WERI-Rb-1 (cell line): ENCODE measurements around the gene STK32C.

Experiments
- DNase-seq: peaks from one replicate; pipeline ENCODE4 v3.0.0-alpha.2; 2020
- H3K27ac ChIP-seq: fragments of 250-450 bp; sonication (Bioruptor Pico); 2 replicates; pipeline ENCODE4 v1.5.1; 2020; ENCODE audit warnings: mild to moderate bottlenecking, moderate library complexity
- H3K27me3 ChIP-seq: fragments of 250-450 bp; sonication (Bioruptor Pico); 2 replicates; pipeline ENCODE4 v1.5.1; 2021; ENCODE audit warnings: mild to moderate bottlenecking, low read depth, moderate library complexity; ENCODE audit not compliant: insufficient read depth, severe bottlenecking
- H3K36me3 ChIP-seq: fragments of 250-450 bp; sonication (Bioruptor Pico); 2 replicates; pipeline ENCODE4 v1.5.1; 2020; ENCODE audit warnings: mild to moderate bottlenecking, moderate library complexity
- H3K4me3 ChIP-seq: 2 replicates; pipeline ENCODE4 v1.5.1; 2011; ENCODE audit warnings: low read depth, mild to moderate bottlenecking, control low read depth, low read length
- H3K9me3 ChIP-seq: fragments of 250-450 bp; sonication (Bioruptor Pico); 2 replicates; pipeline ENCODE4 v1.5.1; 2021; ENCODE audit warnings: mild to moderate bottlenecking, moderate library complexity; ENCODE audit not compliant: severe bottlenecking
- TF ChIP-seq, protein P1 (sequence below): IDR thresholded peaks from 2 replicates; pipeline ENCODE4 v1.5.1; 2011; ENCODE audit warnings: low read depth, mild to moderate bottlenecking, control low read depth, inconsistent platforms, low read length

Gene STK32C

GRCh38 chr10:132266594-132267161 is 41.1 kb downstream of the STK32C start:
- no peak overlapping the region for H3K27ac ChIP-seq
- H3K36me3 ChIP-seq: no peaks in the 10 kb centered on the region
- no peak overlapping the region for H3K4me3 ChIP-seq
- H3K9me3 ChIP-seq: no peaks in the 10 kb centered on the region
- TF ChIP-seq, protein P1, sequence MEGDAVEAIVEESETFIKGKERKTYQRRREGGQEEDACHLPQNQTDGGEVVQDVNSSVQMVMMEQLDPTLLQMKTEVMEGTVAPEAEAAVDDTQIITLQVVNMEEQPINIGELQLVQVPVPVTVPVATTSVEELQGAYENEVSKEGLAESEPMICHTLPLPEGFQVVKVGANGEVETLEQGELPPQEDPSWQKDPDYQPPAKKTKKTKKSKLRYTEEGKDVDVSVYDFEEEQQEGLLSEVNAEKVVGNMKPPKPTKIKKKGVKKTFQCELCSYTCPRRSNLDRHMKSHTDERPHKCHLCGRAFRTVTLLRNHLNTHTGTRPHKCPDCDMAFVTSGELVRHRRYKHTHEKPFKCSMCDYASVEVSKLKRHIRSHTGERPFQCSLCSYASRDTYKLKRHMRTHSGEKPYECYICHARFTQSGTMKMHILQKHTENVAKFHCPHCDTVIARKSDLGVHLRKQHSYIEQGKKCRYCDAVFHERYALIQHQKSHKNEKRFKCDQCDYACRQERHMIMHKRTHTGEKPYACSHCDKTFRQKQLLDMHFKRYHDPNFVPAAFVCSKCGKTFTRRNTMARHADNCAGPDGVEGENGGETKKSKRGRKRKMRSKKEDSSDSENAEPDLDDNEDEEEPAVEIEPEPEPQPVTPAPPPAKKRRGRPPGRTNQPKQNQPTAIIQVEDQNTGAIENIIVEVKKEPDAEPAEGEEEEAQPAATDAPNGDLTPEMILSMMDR: no peak
- no peak for DNase-seq
- H3K27me3 ChIP-seq: no peaks in the 10 kb centered on the region

DNA sequence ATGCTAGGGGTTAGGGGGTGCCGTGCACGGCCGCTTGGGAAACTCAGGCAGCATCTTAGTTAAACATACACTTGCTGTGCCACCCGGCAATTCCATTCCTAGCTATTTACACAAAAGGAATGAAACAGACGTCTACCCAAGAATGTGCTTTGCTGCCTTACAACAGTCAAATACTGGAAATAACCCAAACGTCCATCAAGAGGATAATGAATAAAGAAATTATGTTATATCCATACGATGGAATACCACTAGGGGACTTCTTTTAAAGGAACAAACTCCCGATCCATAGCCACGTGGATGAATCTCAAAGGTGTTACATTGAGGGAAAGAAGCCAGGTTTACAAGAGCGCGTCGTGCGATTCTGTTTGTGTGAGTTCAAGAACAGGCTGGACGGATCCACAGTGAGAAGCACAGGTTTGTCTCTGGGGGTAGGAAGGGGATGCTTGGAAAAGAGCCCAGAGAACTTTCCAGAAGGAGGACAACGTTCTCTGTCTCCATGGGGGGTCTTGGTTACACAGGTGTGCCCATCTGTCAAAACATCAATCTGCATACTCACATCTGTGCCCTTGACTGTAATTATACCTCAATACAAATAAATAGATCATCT is 41.8 kb downstream of the STK32C start:
- DNase-seq: no peak
- no peaks in the 10 kb centered on the region for H3K36me3 ChIP-seq
- no peaks in the 10 kb centered on the region for H3K9me3 ChIP-seq
- H3K27ac ChIP-seq: no peak overlapping the region
- H3K27me3 ChIP-seq: no peaks in the 10 kb centered on the region
- TF ChIP-seq, protein P1: no peak
- H3K4me3 ChIP-seq: no peak overlapping the region

- no peak overlapping the region for H3K4me3 ChIP-seq
- H3K36me3 ChIP-seq: no peaks in the 10 kb centered on the region
- no peak overlapping the region for H3K27ac ChIP-seq
- no peaks in the 10 kb centered on the region for H3K27me3 ChIP-seq
- no peak for DNase-seq
- TF ChIP-seq, protein P1: no peak
- H3K9me3 ChIP-seq: no peaks in the 10 kb centered on the region
These were observed 42.5 kb downstream of the STK32C start for GRCh38 chr10:132264966-132265889.

GRCh38 chr10:132264306-132264950 is 43.3 kb downstream of the STK32C start:
- Histone ChIP-seq H3K36me3 (no peaks in the 10 kb centered on the region), H3K4me3 (no peak overlapping the region), H3K27me3 (no peaks in the 10 kb centered on the region), H3K9me3 (no peaks in the 10 kb centered on the region), H3K27ac (no peak overlapping the region)
- TF ChIP-seq, protein P1: no peak
- DNase-seq: no peak

GRCh38 chr10:132263866-132264265 is 43.9 kb downstream of the STK32C start:
- TF ChIP-seq, protein P1: no peak
- H3K27ac ChIP-seq: no peak overlapping the region
- H3K36me3 ChIP-seq: no peaks in the 10 kb centered on the region
- no peaks in the 10 kb centered on the region for H3K9me3 ChIP-seq
- no peak overlapping the region for H3K4me3 ChIP-seq
- DNase-seq: no peak
- no peaks in the 10 kb centered on the region for H3K27me3 ChIP-seq
